ENCODE results near the gene SARS1.
A peak's percentile ranks its signal among the peaks of the same experiment; 100 is the strongest.

SARS1 gene

GRCh38 chr1:109249654-109250401 is 36.1 kb downstream of the SARS1 start:
- no peak for DNase-seq (ENCODE audit: low read depth, low spot score)

GRCh38 chr1:109250454-109251276 is 36.9 kb downstream of the SARS1 start:
- no peak for DNase-seq (ENCODE audit: low read depth, low spot score)

GRCh38 chr1:109251277-109252166 is 37.8 kb downstream of the SARS1 start:
- no peak for DNase-seq (ENCODE audit: low read depth, low spot score)

GRCh38 chr1:109252167-109252892 is 38.6 kb downstream of the SARS1 start:
- DNase-seq (ENCODE audit: low read depth, low spot score), result no peak

- no peak for DNase-seq (ENCODE audit: low read depth, low spot score)
Observed at GRCh38 chr1:109252893-109253802, 39.4 kb downstream of the SARS1 start.

GRCh38 chr1:109253803-109254620 is 40.3 kb downstream of the SARS1 start:
- DNase-seq (ENCODE audit: low read depth, low spot score), result peak; percentile 81

GRCh38 chr1:109254621-109255096 is 40.9 kb downstream of the SARS1 start:
- DNase-seq (ENCODE audit: low read depth, low spot score), result peak; percentile 68

- DNase-seq (ENCODE audit: low read depth, low spot score), result peak; percentile 59
Observed at GRCh38 chr1:109255097-109255651, 41.5 kb downstream of the SARS1 start.

GRCh38 chr1:109255678-109256077 is 42.0 kb downstream of the SARS1 start:
- DNase-seq (ENCODE audit: low read depth, low spot score), result no peak

- no peak for DNase-seq (ENCODE audit: low read depth, low spot score)
Observed at GRCh38 chr1:109256085-109256484, 42.4 kb downstream of the SARS1 start.

- DNase-seq (ENCODE audit: low read depth, low spot score), result no peak
Observed at GRCh38 chr1:109256971-109257681, 43.4 kb downstream of the SARS1 start.

- no peak for DNase-seq (ENCODE audit: low read depth, low spot score)
Observed at GRCh38 chr1:109257682-109258421, 44.1 kb downstream of the SARS1 start.

- peak; percentile 13 for DNase-seq (ENCODE audit: low read depth, low spot score)
Observed at GRCh38 chr1:109258481-109259466, 45.1 kb downstream of the SARS1 start.

GRCh38 chr1:109259674-109260557 is 46.2 kb downstream of the SARS1 start:
- peak; percentile 44 for DNase-seq (ENCODE audit: low read depth, low spot score)

GRCh38 chr1:109261006-109261405 is 47.3 kb downstream of the SARS1 start:
- no peak for DNase-seq (ENCODE audit: low read depth, low spot score)
